Dendritic cell treated with granulocyte-macrophage colony-stimulating factor and Interleukin-4, amounts not matched to agents 40 ng/mL and 50 ng/mL, for 4 days (primary cell): ENCODE results near the gene AP2B1.
"Not testable (repeated sequence)": the region's sequence is repeated elsewhere in the genome, so short reads cannot be mapped to it uniquely, and the experiment has no call there.

ENCODE experiments used
- H3K27ac Mint-ChIP-seq: one replicate; pipeline ENCODE4 v1.8.0; 2022; ENCODE audit warnings: mild to moderate bottlenecking, mixed read lengths
- H3K27me3 Mint-ChIP-seq: one replicate; pipeline ENCODE4 v1.8.0; 2022; ENCODE audit warnings: mild to moderate bottlenecking, mixed read lengths
- H3K36me3 Mint-ChIP-seq: one replicate; pipeline ENCODE4 v1.8.0; 2022; ENCODE audit warnings: low read depth, mixed read lengths
- H3K4me1 Mint-ChIP-seq: one replicate; pipeline ENCODE4 v1.8.0; 2022; ENCODE audit warnings: low read depth, mixed read lengths
- H3K4me3 Mint-ChIP-seq: one replicate; pipeline ENCODE4 v1.8.0; 2022; ENCODE audit warnings: mild to moderate bottlenecking, moderate library complexity, mixed read lengths
- H3K9me3 Mint-ChIP-seq: one replicate; pipeline ENCODE4 v1.8.0; 2022; ENCODE audit warnings: mixed read lengths
- intact Hi-C: fragments of 100-400 bp; cut with micrococcal nuclease; formaldehyde crosslinking; loops from one replicate; pipeline ENCODE4 v1.15.0; 2022

Gene AP2B1

DNA sequence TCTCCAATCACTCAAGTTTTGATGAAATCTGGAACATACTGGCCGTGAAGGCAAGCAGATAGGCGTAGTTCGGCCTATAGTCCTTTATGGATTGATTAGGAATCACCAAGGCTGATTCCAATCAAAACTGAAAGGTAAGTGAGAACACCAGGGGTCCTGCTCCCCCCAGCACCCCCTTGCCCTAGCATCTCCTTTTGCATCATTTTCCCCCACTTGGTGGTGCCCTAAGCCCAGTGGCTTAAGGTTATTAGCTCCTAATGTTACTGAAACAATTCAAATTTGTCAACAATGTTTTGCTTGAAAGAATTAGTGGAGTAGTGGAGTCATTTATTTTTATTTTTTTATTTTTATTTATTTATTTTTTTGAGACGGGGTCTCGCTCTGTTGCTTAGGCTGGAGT is 31.4 kb upstream of the AP2B1 start:
- H3K36me3 Mint-ChIP-seq = no peaks in the 10 kb centered on the region
- H3K27ac Mint-ChIP-seq = no peak overlapping the region
- no peaks in the 10 kb centered on the region for H3K9me3 Mint-ChIP-seq
- intact Hi-C loops = no loop called here
- H3K4me1 Mint-ChIP-seq = peaks cover 24% of the 10 kb centered on the region
- peaks cover 22% of the 10 kb centered on the region for H3K27me3 Mint-ChIP-seq
- H3K4me3 Mint-ChIP-seq = no peak overlapping the region

DNA sequence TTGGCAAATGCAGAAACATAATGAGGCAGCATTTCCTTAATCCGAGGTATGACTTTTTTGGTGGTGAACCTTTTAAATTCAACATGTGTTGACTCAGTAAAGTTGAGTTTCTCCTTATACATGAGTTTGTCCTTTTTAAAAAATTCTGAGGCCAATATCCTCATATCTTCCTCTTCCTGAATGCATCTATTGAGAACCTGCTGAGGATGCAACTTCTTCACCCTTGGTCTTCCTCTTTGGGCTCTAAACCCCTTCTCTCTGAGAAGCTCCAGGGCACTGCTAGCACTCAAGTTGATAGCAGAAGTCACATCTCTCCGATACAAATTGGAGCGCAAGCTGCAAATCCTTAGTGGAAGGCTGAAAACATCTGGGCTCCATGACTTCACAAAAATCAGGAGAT is 29.8 kb upstream of the AP2B1 start:
- Mint-ChIP-seq H3K27ac (peak overlapping the region; percentile 20), H3K4me3 (no peak overlapping the region)
- intact Hi-C loops = no loop called here

DNA sequence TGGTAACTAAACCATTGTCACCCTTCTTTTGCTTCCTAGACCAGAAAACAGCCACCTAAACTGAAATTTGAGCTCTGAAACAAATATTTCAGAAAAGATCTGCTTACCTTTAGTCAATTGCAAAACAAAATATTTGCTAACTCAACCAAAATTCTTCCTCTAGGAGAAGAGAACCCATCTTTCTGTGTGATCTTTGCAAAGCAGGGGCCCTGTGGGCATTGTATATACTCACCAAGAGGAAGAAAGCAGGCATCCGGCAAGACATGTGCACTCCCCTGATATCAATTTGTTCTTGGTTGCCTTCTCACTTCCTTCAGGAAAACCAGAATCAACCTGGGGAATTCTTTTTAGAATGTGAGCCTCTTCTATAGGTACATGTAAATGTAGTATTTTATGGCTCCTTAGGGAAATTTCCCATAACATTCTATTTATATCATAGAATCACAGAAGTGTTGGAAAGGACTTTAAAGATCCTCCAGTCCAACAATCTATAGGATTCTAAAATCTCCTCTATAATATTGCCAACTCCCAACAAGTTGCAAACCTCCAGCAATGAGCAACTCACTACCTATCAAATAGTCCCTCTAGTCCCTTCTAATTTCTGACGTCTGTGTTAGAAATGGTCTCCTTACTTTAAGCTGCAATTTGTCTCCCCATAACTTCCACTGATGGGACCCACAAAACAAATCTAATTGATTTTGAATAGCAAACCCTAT is 27.5 kb upstream of the AP2B1 start:
- Mint-ChIP-seq H3K27ac (no peak overlapping the region), H3K27me3 (peaks cover 2% of the 10 kb centered on the region), H3K36me3 (no peaks in the 10 kb centered on the region), H3K4me1 (peaks cover 28% of the 10 kb centered on the region), H3K9me3 (no peaks in the 10 kb centered on the region), H3K4me3 (no peak overlapping the region)
- intact Hi-C loops = no loop called here

More for the DNA sequence above, 29.8 kb upstream of the AP2B1 start:
- H3K9me3 Mint-ChIP-seq = no peaks in the 10 kb centered on the region
- H3K27me3 Mint-ChIP-seq = peaks cover 13% of the 10 kb centered on the region
- H3K36me3 Mint-ChIP-seq = no peaks in the 10 kb centered on the region
- peaks cover 28% of the 10 kb centered on the region for H3K4me1 Mint-ChIP-seq

DNA sequence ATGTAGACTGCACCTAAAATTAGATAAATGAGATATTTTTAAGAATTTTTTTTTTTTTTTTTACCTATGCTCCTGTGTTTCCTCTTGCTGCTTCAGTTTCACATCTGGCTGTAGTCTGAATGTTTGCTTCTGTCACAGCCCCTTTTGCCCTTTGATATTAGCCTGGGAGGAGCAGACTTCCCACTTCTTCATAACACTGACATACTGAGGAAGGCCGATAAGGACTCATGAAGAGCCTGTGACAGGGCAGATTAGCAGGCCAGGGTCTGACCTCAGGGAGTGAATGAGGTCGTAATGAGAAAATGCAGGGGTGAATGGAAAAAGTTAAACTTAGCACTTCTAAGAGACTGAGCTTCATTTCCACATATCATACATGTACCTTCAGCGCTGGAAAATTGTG is 26.4 kb upstream of the AP2B1 start, which contains the start of gene SLFN14:
SLFN14 (minus strand) TSS at position 117 of the 400 bp plus-strand sequence. CDS start 2,757 bp downstream, outside the sequence.
- intact Hi-C loops = no loop called here
- Mint-ChIP-seq H3K36me3 (no peaks in the 10 kb centered on the region), H3K4me3 (no peak within 1 kb of the TSS), H3K4me1 (peaks cover 28% of the 10 kb centered on the region), H3K9me3 (no peaks in the 10 kb centered on the region), H3K27ac (peak within 1 kb of the TSS; percentile 56), H3K27me3 (peaks cover 3% of the 10 kb centered on the region)

DNA sequence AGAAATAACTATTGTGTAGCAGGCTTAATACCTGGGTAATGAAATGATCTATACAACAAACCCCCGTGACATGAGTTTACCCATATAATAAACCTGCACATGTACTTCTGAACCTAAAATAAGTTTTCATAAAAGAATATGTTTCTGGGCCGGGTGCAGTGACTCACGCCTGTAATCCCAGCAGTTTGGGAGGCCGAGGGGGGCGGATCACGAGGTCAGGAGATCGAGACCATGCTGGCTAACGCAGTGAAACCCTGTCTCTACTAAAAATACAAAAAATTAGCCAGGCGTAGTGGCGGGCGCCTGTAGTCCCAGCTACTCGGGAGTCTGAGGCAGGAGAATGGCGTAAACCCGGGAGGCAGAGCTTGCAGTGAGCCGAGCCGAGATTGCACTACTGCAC is 23.9 kb upstream of the AP2B1 start:
- intact Hi-C loops, H3K4me3 Mint-ChIP-seq, H3K36me3 Mint-ChIP-seq, H3K27ac Mint-ChIP-seq, H3K9me3 Mint-ChIP-seq: not testable (repeated sequence)
- peaks cover 19% of the 10 kb centered on the region for H3K4me1 Mint-ChIP-seq
- H3K27me3 Mint-ChIP-seq = peaks cover 13% of the 10 kb centered on the region

DNA sequence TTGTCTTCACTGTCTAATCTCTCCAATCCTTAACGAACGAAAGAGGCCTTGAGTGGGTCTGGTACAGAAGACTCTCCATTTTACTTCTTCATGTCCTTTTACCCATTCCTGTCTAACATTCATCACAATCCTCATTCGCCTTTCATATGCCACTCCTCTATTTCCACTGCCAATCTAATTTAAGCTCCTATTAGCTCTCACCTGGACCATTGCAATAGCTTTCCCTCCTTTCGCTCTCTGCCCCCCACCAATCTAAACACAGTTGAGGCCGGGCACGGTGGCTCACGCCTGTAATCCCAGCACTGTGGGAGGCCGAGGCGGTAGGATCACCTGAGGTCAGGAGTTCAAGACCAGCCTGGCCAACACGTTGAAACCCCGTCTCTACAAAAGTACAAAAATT is 20.2 kb upstream of the AP2B1 start:
- H3K27me3 Mint-ChIP-seq = peaks cover 13% of the 10 kb centered on the region
- H3K4me1 Mint-ChIP-seq = peaks cover 35% of the 10 kb centered on the region
- H3K27ac Mint-ChIP-seq = peak overlapping the region; percentile 90
- H3K4me3 Mint-ChIP-seq = peak overlapping the region; percentile 88
- intact Hi-C loops = no loop called here
- no peaks in the 10 kb centered on the region for H3K9me3 Mint-ChIP-seq
- H3K36me3 Mint-ChIP-seq = peaks cover 13% of the 10 kb centered on the region

DNA sequence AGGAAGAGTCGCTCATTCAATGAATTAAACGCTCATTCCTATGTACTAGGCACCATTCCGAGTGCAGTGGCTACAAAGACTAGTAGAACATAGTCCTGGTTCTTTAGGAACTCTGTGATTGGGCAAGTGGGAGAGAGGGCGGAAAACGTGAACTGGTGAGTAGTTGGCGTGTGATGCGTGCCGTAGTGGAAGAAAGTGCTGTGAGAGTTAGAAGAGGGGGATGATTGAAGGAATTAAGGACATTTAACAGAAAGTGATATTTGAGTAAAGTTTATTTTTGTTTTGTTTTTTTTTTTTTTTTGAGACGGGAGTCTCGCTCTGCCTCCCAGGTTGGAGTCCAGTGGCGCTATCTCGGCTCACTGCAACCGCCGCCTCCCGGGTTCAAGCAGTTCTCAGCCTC is 18.6 kb upstream of the AP2B1 start:
- peaks cover 24% of the 10 kb centered on the region for H3K36me3 Mint-ChIP-seq
- peak overlapping the region; percentile 88 for H3K4me3 Mint-ChIP-seq
- peaks cover 35% of the 10 kb centered on the region for H3K4me1 Mint-ChIP-seq
- H3K27me3 Mint-ChIP-seq = peaks cover 13% of the 10 kb centered on the region
- H3K27ac Mint-ChIP-seq = peak overlapping the region; percentile 90
- intact Hi-C loops = no loop called here
- no peaks in the 10 kb centered on the region for H3K9me3 Mint-ChIP-seq

DNA sequence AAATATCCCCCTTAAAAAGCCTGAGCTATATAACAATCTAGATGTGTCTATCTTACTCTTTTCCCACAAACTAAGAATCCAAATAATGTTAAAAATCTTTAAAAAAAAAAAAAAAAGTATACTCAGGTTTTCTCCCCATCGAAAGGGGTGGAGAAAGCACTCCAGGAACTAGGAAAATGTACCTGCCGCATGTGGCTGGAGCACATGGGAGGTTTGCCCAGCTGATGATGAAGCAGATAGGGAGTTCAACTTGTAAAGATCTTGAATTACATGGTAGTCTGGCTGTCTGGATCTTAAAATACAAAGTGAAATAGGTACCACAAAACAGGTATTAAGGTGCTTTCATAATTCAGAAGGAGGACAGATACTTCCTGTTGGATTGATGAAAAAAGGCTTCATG is 17.7 kb upstream of the AP2B1 start:
- Mint-ChIP-seq H3K36me3 (peaks cover 32% of the 10 kb centered on the region), H3K4me1 (peaks cover 35% of the 10 kb centered on the region), H3K27me3 (peaks cover 13% of the 10 kb centered on the region), H3K4me3 (peak overlapping the region; percentile 17), H3K27ac (no peak overlapping the region), H3K9me3 (no peaks in the 10 kb centered on the region)
- intact Hi-C loops = no loop called here

DNA sequence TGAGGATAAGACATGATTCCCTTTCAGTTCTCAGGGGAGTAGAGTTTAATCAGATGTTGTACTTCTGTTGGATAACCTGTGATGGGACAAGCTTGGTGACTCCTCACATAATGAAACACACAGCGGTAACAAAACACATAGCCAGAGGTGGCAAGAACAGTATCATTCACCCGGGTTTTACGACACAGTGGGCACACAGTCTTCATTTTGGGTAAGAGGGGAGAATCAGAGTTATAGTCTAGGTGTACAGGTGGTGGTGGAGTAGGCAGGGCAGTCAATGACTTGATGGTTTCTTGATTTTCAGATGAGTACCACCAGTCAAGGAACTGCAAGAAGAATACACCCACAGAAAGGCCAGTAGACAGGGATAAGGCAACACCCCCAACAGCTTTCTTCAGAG is 11.4 kb upstream of the AP2B1 start:
- H3K27ac Mint-ChIP-seq = no peak overlapping the region
- intact Hi-C loops = loop anchor here (5.0 kb wide), 1 partner anchor 33 kb away; no protein-coding TSS in a partner anchor
- no peaks in the 10 kb centered on the region for H3K27me3 Mint-ChIP-seq
- no peaks in the 10 kb centered on the region for H3K9me3 Mint-ChIP-seq
- peaks cover 16% of the 10 kb centered on the region for H3K4me1 Mint-ChIP-seq
- H3K4me3 Mint-ChIP-seq = no peak overlapping the region
- H3K36me3 Mint-ChIP-seq = peaks cover 44% of the 10 kb centered on the region

DNA sequence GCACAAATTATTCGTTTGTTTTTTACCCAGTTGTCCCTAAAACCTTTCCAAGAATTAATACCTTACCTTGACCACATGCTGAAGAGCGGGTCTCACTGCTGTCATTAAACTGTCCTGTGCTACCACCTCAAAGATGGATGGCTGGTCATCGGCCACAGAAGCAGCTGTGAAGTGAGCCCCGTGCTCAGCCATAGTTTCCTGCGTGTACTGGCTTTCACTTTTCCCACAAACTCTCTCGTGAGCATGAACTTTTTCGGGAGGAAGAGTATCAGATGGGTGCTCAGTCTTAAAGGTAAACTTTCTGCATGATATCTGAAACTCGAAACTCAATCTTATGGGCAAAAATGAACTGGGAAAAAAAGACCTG is 9.3 kb upstream of the AP2B1 start:
- H3K4me1 Mint-ChIP-seq = peaks cover 13% of the 10 kb centered on the region
- peaks cover 3% of the 10 kb centered on the region for H3K27me3 Mint-ChIP-seq
- no peaks in the 10 kb centered on the region for H3K9me3 Mint-ChIP-seq
- H3K27ac Mint-ChIP-seq = peak overlapping the region; percentile 80
- peak overlapping the region; percentile 80 for H3K4me3 Mint-ChIP-seq
- peaks cover 38% of the 10 kb centered on the region for H3K36me3 Mint-ChIP-seq
- intact Hi-C loops = loop anchor here (5.0 kb wide), 1 partner anchor 36 kb away; no protein-coding TSS in a partner anchor

DNA sequence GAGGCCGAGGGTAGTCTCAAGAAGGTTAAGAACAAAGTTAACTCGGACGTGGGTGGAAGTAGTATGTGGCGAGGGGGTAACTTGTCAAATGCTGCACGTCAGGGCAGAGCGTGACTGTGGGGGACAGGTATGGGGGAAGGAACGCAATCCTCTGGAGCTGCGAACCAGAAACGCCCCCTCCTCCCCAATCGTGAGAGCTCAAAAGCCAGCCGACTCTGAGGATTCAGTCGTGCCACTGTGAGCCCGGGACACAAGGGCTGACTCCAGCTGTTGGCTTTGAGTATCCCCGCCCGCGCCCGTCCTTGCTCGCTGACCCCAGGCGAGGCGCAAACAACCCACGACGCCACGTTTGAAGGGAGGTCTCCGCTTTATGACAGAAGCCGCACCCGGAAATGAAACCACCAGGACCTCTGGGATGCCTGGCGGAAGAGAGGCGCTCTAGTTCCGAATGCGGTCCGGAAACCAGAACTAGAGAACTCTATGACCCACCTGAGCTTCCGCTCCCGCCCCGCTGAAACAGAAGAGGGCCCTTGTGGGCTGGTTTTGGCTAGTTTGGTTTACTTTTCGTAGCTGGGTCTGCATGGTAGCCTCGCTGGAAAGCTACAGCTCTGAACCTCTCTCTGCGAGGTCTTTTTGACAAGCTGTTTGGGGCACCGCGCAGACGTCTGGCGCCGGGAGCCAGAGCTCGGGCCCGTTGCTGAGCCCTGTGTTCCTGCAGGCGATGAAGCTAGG is 8.8 kb upstream of the AP2B1 start, which contains the start of gene PEX12:
PEX12 (minus strand) TSS at position 375 of the 732 bp plus-strand sequence. CDS start 550 bp downstream, outside the sequence.
- H3K4me3 Mint-ChIP-seq = peak within 1 kb of the TSS; percentile 80
- H3K4me1 Mint-ChIP-seq = peaks cover 13% of the 10 kb centered on the region
- peak within 1 kb of the TSS; percentile 80 for H3K27ac Mint-ChIP-seq
- H3K36me3 Mint-ChIP-seq = peaks cover 35% of the 10 kb centered on the region
- no peaks in the 10 kb centered on the region for H3K9me3 Mint-ChIP-seq
- intact Hi-C loops = loop anchor here (5.0 kb wide), 1 partner anchor 36 kb away; no protein-coding TSS in a partner anchor
- peaks cover 4% of the 10 kb centered on the region for H3K27me3 Mint-ChIP-seq

DNA sequence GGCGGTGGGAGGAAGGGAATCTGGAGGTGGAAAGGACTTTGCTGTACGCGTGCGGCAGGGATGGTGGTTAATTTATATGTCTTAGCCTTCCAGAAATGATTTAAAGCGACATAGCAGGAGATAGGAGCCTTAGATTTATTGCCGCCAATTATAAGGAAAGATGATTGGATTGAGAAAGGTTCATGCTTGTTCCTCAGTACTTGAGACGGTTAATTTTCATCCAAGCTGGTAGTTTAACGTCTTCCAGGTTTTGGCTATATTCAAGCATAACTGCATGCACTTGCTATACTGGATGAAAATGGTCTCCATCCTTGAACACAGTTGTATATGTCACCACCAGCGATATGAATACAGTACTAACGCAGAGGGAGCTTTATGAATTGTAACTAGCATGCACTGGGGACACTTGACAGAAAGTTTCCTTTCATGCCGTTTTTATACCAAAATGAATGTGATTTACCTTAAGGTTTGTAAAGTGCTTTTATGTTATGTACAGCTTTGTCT is 8.1 kb upstream of the AP2B1 start:
- intact Hi-C loops = loop anchor here (5.0 kb wide), 1 partner anchor 37 kb away; no protein-coding TSS in a partner anchor
- Mint-ChIP-seq H3K4me3 (peak overlapping the region; percentile 80), H3K27me3 (peaks cover 5% of the 10 kb centered on the region), H3K36me3 (peaks cover 28% of the 10 kb centered on the region), H3K27ac (peak overlapping the region; percentile 80), H3K4me1 (peaks cover 14% of the 10 kb centered on the region), H3K9me3 (no peaks in the 10 kb centered on the region)

DNA sequence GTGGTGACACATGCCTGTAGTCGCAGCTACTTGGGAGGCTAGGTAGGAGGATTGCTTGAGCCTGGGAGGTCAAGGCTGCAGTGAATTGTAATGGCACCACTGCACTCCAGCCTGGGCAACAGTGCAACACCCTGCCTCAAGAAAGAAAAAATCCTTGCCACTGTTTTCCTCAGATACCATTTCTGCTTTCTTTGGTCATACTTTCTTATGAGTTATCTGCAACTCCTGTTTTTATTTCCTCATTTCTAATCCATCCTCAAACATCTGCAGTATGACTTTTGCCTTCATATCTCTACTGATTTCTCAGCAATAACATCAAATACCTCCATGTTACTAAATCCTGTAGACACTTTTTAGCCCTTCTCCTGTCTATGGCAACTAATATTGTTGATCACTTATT is 3.1 kb upstream of the AP2B1 start:
- Mint-ChIP-seq H3K9me3 (no peaks in the 10 kb centered on the region), H3K27me3 (peaks cover 7% of the 10 kb centered on the region), H3K36me3 (peaks cover 10% of the 10 kb centered on the region), H3K27ac (no peak overlapping the region), H3K4me3 (no peak overlapping the region), H3K4me1 (peaks cover 30% of the 10 kb centered on the region)
- intact Hi-C loops = no loop called here

DNA sequence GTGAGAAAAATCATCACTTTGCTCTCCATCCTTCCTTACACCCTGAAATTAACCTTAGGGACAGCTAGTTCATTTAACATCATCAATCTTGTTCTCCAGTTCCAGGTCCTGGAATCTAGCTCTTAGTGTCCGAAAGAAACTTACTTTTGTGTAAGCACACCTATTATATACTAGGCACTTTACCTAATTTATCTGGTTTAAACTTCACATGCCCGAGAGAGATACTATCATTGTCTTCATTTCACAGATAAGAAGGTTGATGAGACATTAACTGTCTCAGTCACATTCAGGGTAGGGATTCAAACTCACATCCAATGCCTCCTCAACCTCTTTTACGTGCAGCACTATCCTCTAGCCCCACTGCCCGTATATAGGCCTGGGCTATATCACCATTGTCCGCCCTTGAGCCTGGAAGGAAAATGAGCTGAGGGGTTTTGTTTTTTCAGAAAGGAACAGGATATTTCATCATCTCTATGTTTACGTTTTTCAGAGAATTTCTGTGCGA is 501 bp upstream of the AP2B1 start:
- Mint-ChIP-seq H3K9me3 (no peaks in the 10 kb centered on the region), H3K27me3 (peaks cover 7% of the 10 kb centered on the region), H3K27ac (peak overlapping the region; percentile 97), H3K36me3 (peaks cover 10% of the 10 kb centered on the region), H3K4me3 (peak overlapping the region; percentile 95), H3K4me1 (peaks cover 40% of the 10 kb centered on the region)
- intact Hi-C loops = no loop called here
